GM20431 (cell line): Measurements from ENCODE around the gene GRIK5.
"Not testable (repeated sequence)": the region's sequence is repeated elsewhere in the genome, so short reads cannot be mapped to it uniquely, and the experiment has no call there.

ENCODE experiments used
- in situ Hi-C: fragments of 300-500 bp; cut with MseI, MboI; formaldehyde crosslinking; loops from one replicate; pipeline ENCODE4 v1.15.0; 2020; ENCODE audit warnings: low sequenced_read_pairs; ENCODE audit not compliant: unreplicated experiment

The GRIK5 gene

DNA sequence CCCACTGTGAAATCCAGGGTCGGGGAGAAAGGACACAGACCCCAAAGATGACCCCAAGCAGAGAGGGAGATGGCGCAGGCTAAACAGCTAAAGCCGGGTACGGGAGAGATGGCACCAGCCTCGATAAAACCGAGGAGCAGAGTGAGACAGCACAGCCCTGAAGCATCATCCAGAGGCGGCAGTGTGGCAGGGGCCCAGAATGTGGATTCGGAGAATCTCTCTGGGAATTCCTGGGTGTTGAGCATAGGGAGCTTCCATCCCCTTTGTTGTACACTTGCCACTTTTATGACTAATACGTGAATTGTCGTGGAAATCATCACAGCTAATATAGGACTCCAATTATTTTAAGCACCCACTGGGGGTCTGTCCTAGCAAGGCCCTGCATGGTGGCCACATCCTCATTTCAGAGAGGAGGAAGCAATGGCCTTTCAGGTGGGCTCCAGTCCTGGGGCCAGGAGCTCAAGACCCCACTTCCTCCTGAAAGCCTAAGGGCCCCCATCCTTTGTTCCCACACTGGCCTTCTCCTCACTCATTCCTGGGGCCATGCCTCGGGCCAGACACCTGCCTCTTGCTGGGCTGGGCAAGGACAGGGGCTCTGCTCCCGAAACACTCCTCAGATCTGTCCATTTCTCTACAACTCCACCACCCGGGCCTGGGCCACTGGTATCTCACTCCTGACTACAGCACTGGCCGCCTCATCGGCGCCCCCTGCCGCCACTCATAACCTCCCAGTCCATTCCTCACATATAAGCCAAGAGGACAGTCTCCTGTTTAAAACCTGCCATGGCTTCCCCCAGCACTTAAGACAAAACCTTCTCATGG lies 46.7 kb downstream of the GRIK5 start:
- in situ Hi-C loops, result no loop called here

DNA sequence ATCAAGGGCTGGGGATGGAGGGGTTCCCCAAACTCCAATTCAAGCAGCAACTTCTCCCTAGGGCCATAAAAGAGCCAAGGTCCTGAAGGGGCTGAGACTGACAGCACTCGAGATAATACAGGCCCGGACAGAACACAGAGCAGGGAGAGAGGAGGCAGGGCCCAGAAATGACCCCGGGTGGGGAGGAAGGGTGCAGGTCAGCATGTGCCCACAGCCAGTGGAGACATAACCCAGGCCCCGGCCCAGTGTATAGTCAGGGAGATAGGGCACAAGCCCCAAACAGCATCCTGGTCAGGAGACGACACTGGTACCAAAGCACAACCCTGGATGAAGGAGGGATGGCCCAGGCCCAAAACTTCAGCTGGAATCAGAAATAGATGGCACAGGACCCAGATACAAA lies 47.4 kb downstream of the GRIK5 start:
- in situ Hi-C loops, result no loop called here

DNA sequence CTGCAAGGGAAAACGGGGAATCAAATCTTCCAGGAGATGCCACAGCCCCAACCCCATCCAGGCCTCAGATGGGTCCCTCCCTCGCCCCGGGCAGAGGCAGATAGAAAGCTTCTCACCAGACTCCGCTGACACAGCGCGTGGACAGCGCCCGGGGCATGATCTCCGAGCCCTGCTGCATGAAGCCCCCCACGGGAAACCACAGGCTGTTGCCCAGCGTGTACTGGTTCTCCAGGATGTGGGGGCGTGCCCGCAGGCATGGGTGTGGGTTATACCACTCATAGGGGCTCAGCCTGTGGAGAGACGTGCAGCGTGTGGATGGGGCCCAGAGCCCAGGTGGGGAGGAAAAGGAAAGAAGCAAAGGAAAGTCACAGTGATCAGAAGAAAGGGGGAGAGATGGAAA lies 48.8 kb downstream of the GRIK5 start:
- in situ Hi-C loops, result no loop called here

DNA sequence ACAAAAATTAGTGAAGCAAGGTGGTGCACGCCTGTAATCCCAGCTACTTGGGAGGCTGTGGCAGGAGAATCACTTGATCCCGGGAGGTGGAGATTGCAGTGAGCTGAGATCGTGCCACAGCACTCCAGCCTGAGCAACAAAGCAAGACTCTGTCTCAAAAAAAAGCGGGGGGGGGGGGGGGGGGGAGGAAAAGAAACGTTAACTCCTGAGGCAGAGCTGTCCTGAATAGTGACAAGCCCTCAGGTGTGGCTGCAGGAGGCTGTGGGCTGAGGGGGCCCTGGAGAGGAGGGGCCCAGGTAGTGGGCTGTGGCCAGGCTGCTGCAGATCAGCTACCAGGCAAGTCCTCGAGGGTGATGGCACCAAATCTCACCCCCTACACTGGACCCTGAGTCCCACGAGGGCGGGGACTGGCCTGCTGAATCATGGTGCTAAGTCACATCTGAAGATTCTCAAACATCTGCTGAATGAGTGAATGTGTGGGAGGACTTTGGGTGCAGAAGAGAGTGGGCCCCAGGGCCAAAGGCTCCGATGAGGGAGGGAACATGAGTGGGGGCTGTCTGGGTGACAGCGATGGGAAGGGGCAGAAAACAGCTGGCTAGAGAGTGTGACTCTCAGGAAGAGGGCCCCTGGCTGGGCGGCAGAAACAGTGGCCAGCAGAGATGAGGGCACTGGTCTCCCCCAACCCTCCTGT lies 51.4 kb downstream of the GRIK5 start:
- in situ Hi-C loops, result no loop called here

DNA sequence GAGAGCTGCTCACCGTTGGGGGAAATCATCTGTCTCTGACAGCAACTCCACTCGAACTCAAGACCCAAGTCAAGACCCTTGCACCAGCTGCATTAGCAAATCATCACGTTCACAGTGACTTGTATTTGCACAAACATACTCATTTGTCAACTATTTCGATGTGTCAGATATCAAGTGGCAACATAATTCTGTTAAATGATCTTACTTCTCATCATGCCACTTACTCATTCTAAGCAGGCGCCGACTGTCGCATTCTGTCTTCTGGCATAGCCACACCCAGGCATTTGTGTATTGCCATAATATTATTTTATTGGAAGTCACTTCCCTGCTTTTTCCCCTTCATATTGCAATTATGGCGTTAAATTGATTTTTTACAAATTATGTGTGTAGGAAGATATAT lies 53.0 kb downstream of the GRIK5 start:
- in situ Hi-C loops, result no loop called here

DNA sequence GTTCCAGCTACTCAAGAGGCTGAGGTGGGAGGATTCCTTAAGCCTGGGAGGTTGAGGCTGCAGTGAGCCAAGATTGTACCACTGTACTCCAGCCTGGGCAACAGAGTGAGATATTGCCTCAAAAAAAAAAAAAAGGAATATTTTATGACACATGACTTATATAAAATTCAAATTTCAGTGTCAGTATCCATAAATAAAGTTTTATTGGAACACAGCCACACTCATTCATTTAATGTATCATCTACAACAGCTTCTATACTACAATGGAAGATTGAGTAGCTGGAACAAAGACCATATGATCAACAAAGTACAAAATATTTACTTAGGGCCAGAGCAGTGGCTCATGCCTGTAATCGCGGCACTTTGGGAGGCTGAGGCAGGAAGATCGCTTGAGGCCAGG lies 57.3 kb downstream of the GRIK5 start:
- in situ Hi-C loops, result not testable (repeated sequence)

DNA sequence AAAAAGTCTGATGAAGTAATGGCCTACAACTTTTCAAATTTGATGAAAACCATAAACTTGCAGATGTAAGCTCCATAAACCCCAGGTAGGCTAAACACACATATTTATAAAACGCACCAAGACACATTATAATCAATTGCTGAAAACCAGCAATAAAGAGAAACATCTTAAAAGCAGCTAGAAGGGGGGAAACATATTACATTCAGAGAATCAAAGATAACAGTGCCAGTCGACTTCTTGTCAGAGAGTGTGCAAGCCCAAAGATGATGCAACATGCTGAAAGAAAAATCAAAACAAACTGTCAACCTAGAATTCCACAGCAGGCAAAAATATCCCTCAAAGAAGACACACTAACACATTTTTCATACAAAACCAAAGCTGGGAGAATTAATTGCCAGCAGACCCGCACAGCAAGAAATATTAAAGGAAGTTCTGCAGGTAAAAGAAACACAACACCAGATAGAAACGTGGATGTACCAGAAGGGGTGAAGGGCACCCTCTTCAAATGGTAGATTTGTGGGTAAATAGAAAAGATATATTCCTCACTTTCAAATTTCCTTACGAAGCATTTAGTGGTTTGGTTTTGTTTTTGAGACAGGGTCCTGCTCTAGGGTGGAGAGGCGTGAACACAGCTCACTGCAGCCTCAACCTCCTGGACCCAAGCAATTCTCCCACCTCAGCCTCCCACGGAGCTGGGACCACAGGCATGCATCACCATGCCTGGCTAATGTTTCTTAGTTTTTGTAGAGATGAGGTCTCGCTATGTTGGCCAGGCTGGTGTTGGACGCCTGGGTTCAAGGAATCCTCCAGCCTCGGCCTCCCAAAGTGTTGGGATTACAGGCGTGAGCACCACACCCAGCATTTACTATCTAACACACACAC lies 59.5 kb downstream of the GRIK5 start:
- in situ Hi-C loops, result no loop called here

DNA sequence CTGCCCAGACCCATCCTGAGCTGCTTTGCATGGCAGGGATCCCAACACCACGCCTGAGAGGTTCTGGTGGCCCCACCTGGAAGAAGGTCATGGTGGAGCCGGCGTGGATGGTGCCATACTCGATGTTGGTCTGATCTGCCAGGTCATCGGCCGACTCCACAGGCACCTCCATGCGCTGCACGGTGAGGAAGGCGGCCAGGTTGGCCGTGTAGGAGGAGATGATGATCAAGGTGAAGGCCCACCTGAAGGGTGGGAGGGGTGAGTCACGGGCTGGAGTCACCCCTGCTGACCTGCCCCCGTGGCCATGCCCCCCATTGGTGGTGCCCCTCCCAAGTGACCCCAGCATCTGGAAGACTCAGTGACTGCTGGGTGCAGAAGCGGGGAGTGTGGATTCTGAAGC lies 63.4 kb downstream of the GRIK5 start:
- in situ Hi-C loops, result no loop called here

DNA sequence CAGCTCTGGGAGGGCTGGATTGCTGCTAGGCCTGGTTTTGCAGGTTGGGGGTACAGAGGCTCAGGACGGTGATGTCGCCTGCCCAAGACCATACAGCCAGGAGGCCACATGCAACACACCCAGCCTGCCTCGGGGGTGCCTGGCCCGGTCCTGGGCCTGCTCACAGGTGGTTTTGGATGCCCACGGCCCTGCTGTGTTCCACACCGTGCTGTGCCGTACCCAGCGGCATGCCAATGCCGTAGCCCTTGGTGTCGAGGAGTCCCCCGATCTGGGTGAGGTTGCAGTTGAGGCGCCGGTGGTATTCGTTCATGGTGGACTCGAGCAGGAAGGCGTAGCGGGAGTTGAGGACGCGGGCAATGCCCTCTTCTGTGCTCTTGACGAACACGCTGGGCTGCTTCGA lies 64.5 kb downstream of the GRIK5 start:
- in situ Hi-C loops, result no loop called here

DNA sequence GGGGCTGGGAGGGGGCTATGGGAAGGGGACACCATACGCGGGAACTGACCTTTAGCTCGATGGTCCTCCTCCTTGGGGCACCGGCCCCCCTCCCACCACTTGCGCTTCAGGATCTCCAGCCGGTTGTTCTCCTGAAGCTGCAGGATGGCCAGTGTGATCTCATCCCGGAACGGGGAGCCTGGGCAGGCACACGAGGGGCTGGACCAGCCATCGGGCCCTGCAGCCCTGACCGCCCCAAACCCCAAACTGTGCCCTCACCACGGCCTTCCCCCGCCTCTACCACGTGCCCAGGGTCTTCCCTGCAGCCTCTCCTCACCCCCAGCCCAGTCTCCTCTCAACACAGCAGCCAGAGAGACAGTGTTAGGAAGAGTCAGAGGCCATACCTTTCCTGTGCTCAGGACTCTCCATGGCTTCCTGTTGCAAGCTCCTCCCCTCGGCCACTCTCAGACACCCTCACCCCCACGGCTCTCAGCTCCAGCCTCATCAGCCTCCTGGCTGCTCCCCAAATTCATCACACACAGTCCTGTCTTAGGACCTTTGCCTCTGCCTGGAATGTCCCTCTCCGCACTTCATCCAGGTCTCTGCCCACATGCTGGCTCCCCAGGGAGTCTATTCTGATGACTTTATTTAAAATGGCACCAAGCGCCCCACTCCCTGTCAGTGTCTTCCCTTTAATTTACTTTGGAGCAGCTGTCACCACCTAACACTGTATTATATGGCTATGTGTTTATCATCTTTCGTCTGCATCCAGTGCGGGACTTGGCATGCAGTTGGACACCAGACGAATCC lies 66.3 kb downstream of the GRIK5 start:
- in situ Hi-C loops, result no loop called here

DNA sequence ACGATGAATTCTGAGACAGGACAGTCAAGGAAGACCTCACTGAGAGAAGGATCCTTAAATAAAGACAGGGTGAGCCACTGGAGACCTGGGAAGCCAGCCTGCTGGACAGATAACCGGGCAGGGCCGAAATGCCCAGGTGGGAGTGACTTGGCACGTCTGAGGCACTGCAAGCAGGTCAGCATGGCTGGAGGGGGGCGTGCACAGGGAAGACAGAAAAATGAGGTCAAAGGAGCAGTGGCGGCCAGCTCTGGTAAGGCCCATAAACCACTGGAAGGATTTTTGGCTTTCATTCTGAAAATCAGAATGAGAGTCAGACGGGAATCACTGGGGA lies 70.2 kb downstream of the GRIK5 start:
- in situ Hi-C loops, result no loop called here

DNA sequence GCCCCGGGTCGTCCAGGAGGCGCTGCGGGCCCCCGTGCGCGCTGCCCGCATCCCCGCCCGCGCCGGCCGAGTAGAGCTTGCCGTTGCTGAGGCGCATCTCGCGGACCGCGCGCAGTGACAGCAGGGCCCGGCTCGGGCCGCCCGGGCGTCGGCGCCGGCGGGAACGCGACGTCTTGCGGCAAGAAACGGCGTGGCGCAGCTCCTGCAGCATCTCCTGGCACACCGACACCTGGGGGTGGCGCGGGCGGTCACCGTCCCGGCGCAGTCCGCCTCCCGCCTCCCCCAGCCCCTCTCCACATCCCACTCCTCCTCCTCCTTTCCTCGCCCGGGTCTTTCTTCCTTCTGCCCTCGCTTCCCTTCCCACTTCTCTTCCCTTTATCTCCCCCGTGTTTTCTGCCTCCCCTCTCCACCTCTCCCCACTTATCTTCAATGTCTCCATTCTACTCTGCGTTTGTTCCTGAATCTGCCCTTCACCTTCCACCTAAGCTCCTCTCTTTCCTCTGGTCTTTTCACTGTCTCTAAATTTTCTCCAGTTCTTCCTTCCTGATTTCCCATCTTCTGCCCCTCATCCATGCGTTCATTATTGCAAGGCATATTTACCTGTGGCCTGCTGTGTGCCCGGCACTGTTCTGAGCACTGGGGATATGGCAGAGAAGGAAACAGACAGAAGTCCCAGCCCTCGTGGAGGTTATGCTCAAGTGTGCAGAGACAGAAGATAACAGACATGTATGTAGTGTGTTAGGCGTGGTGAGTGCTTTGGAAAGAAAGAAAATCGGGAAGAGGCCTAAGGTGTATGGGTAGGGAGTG lies 70.7 kb downstream of the GRIK5 start:
- in situ Hi-C loops, result no loop called here

DNA sequence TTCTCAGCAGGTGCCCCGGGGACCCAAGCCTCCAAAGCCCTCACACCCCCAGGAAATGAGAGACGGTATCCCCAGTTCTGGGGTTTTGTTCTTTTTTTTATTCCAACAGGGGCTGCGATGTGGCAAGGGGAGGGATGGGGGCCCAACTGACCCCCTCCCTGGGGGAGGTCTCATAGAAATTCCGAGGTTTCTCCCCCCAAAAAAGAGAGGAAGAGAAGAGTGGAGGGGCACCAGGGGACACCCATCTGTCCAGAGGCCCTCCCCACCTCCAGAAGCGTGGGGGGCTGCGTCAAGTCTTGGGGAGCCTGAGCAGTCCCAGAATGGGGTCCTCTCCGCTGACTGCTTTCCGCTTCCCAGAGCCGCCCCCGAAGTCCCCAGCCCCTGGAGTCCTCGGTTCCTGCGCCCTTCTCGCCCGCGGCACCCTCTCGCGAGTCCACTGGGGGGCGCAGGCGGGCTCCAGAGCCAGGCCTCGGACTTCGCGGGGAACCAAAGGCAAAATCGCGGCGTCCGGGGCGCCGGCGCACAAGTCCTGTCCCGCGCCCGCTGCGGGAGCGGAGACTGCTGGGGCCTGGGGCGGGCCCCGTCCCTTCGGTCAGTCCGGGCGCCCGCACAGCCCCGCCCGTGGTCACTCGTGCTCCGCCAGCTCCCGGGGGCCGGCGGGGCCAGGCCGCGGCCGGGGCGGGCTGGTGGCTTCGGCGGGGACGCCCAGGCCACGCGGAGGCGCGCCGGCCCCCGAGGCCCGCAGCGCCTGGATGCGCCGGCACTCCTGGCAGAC lies 71.6 kb downstream of the GRIK5 start:
- in situ Hi-C loops, result no loop called here

DNA sequence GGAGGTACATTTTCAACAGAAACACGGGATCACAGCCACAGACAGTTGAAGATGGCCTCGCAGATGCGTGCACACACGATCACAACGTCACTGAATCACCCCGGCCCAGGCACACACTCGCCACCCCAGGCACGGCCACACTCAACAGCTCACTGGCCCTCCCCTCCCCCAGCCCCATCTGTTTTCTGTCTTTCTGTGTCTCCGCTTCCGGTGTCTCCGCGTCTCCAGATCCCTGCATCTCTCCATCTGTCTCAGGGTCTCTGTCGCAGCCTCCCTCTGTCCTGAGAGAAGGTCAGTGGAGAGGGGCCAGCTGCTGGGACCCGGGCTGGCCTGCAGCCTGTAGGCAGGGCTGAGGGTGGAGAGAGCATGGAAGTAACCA lies 72.2 kb downstream of the GRIK5 start:
- in situ Hi-C loops, result no loop called here

DNA sequence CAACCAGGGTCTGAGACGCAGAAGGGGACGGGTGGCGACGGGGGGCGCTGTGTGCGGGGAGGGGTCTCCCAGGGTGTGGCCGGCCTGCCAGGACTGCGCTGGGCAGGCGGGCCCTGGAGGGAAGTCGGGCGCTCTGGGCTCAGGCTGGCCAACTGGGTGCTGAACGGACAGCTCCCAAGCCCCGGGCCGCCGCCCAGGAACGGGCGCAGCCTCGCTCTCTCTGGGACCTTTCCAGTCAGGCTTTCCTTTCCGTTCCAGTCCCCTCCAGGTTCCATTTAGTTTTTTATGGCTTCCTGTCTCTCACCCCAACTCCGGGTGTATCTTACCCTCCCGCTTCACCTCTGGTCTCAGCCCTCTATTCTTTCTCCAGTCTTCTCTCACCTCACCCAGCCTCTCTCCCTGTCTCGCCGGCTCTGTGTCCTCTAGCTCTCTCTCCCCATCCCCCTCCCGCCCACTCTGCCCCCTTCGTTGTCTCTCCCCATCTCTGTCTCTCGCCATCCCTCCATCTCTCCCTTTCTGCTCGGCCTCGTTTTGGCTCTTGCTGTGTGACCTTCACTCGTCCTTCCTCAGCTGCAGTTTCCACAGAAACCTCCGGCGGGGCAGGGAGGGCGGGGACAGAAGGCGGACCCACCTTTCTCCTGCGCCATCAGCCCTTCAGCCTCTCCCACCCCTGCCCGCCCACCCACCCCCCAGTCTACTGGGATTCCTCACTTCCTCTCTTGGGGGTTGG lies 72.7 kb downstream of the GRIK5 start:
- in situ Hi-C loops, result no loop called here

DNA sequence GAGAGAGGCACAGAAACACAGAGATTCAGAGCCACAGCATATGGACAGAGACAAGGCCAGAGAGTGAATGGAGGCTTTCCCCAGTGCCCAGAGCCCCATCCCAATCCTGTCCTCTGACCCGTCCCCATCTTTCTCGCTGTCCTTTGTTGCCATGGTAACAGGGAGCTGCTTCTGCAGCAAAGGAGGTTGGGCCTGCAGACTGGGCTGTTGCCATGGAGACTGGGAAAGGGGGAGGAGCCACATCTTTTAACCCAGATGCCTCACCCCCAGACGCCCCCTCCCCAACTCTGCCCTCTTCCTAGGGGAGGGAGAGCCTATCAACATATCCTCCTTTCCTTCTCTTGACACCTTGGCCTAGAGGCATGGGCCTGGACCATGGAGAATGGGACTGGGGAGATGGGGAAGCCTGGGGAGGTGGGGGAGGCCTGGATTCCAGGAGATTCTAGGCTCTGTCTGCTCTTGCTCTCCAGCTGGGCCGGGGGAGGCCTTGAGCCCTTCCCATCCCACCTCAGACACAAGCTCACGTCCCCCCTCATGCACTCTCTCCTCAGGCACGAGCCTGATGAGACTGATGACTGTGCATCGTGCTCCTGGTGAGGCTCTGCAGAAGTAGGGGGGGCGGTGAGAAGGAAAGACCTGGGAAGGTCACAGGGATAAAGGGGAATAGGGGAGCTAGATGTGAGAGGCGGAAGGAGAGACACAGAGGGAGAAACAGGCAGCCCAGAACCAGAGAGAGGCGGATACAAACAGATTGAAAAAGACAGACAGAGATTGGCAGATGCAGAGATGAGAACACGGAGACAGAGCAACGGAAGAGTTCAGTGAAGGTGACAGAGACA lies 73.8 kb downstream of the GRIK5 start:
- in situ Hi-C loops, result no loop called here
